Measurements from ENCODE around the gene MARK2.

The MARK2 gene

GRCh38 chr11:63908631-63909401 is 69.9 kb downstream of the MARK2 start:
- DNase-seq: peak; percentile 39
- H3K9me3 ChIP-seq: no peaks in the 10 kb centered on the region
- no peak for TF ChIP-seq CTCF (IDR thresholded peaks at IDR 0.05; ENCODE audit: low read depth, low read length)
- H3K4me3 ChIP-seq (ENCODE audit: low read depth, low read length): peak overlapping the region; percentile 32
- peaks cover 19% of the 10 kb centered on the region for H3K4me1 ChIP-seq
- H3K36me3 ChIP-seq: peaks cover 3% of the 10 kb centered on the region
- H3K27me3 ChIP-seq: no peaks in the 10 kb centered on the region

GRCh38 chr11:63909591-63910506 is 70.9 kb downstream of the MARK2 start:
- TF ChIP-seq CTCF (IDR thresholded peaks at IDR 0.05; ENCODE audit: low read depth, low read length): no peak
- peak; percentile 68 for DNase-seq
- H3K36me3 ChIP-seq: peaks cover 9% of the 10 kb centered on the region
- no peaks in the 10 kb centered on the region for H3K27me3 ChIP-seq
- peaks cover 19% of the 10 kb centered on the region for H3K4me1 ChIP-seq
- no peaks in the 10 kb centered on the region for H3K9me3 ChIP-seq
- H3K4me3 ChIP-seq (ENCODE audit: low read depth, low read length): peak overlapping the region; percentile 32

- no peak for DNase-seq
- Histone ChIP-seq H3K4me3 (ENCODE audit: low read depth, low read length) (no peak overlapping the region), H3K9me3 (no peaks in the 10 kb centered on the region), H3K36me3 (peaks cover 9% of the 10 kb centered on the region), H3K27me3 (no peaks in the 10 kb centered on the region), H3K4me1 (peaks cover 19% of the 10 kb centered on the region)
- no peak for TF ChIP-seq CTCF (IDR thresholded peaks at IDR 0.05; ENCODE audit: low read depth, low read length)
Observed at GRCh38 chr11:63910675-63911074, 71.8 kb downstream of the MARK2 start.

- no peak overlapping the region for H3K4me3 ChIP-seq (ENCODE audit: low read depth, low read length)
- H3K4me1 ChIP-seq: peaks cover 19% of the 10 kb centered on the region
- H3K27me3 ChIP-seq: no peaks in the 10 kb centered on the region
- peaks cover 9% of the 10 kb centered on the region for H3K36me3 ChIP-seq
- no peaks in the 10 kb centered on the region for H3K9me3 ChIP-seq
- DNase-seq: peak; percentile 53
- no peak for TF ChIP-seq CTCF (IDR thresholded peaks at IDR 0.05; ENCODE audit: low read depth, low read length)
Observed at GRCh38 chr11:63911440-63911839, 72.5 kb downstream of the MARK2 start.

- Histone ChIP-seq H3K27me3 (no peaks in the 10 kb centered on the region), H3K4me3 (ENCODE audit: low read depth, low read length) (no peak overlapping the region), H3K4me1 (peaks cover 19% of the 10 kb centered on the region), H3K36me3 (peaks cover 9% of the 10 kb centered on the region), H3K9me3 (no peaks in the 10 kb centered on the region)
- no peak for DNase-seq
- no peak for TF ChIP-seq CTCF (IDR thresholded peaks at IDR 0.05; ENCODE audit: low read depth, low read length)
Observed at GRCh38 chr11:63911876-63912275, 73.0 kb downstream of the MARK2 start.

Data from BE2C (cell line).